GM23248 (cell line): Measurements from ENCODE around the gene CXCL6. TPM values are rescaled to one million over a fixed set of nuclear protein-coding genes. Genes with fewer than 3 reads are reported as not detected.
A peak's percentile ranks its signal among the peaks of the same experiment; 100 is the strongest.

Experiments used
- DNase-seq: peaks from one replicate; pipeline ENCODE4 v3.0.0-alpha.2; 2015
- H2AFZ ChIP-seq: fragments of 200-600 bp; sonication (generic); 2 replicates; pipeline ENCODE4 v1.6.1; 2016; ENCODE audit warnings: antibody characterized with exemption
- H3F3A ChIP-seq: fragments of 200-600 bp; sonication (generic); 2 replicates; pipeline ENCODE4 v1.6.1; 2016; ENCODE audit warnings: mild to moderate bottlenecking, antibody characterized with exemption, mixed run types; ENCODE audit not compliant: insufficient read depth
- H3K27ac ChIP-seq: fragments of 200-600 bp; sonication (generic); 2 replicates; pipeline ENCODE4 v1.5.1; 2016; ENCODE audit warnings: mild to moderate bottlenecking
- H3K27me3 ChIP-seq: fragments of 200-600 bp; sonication (generic); replicated peaks from 2 replicates; pipeline ENCODE4 v1.6.1; 2016; ENCODE audit warnings: mild to moderate bottlenecking; ENCODE audit not compliant: insufficient read depth
- H3K36me3 ChIP-seq: fragments of 200-600 bp; sonication (generic); 2 replicates; pipeline ENCODE4 v1.6.1; 2016; ENCODE audit warnings: low read depth, mild to moderate bottlenecking
- H3K4me1 ChIP-seq: fragments of 200-600 bp; sonication (generic); 2 replicates; pipeline ENCODE4 v1.6.1; 2016; ENCODE audit warnings: mild to moderate bottlenecking; ENCODE audit not compliant: insufficient read depth
- H3K4me2 ChIP-seq: fragments of 200-600 bp; sonication (generic); one replicate; pipeline ENCODE4 v1.6.1; 2016; ENCODE audit warnings: mild to moderate bottlenecking; ENCODE audit not compliant: unreplicated experiment
- H3K4me3 ChIP-seq: fragments of 200-600 bp; sonication (generic); 2 replicates; pipeline ENCODE4 v1.5.1; 2016; ENCODE audit warnings: mild to moderate bottlenecking
- H3K79me2 ChIP-seq: fragments of 200-600 bp; sonication (generic); 2 replicates; pipeline ENCODE4 v1.6.1; 2016; ENCODE audit warnings: mild to moderate bottlenecking; ENCODE audit not compliant: insufficient read depth
- H3K9ac ChIP-seq: fragments of 200-600 bp; sonication (generic); 2 replicates; pipeline ENCODE4 v1.6.1; 2016; ENCODE audit warnings: mild to moderate bottlenecking
- H3K9me2 ChIP-seq: fragments of 200-600 bp; sonication (generic); 2 replicates; pipeline ENCODE4 v1.6.1; 2016; ENCODE audit warnings: mixed run types, mild to moderate bottlenecking, moderate library complexity; ENCODE audit not compliant: insufficient read depth
- H3K9me3 ChIP-seq: fragments of 200-600 bp; sonication (generic); one replicate; pipeline ENCODE4 v1.6.1; 2017; ENCODE audit warnings: low read depth
- H4K20me1 ChIP-seq: fragments of 200-600 bp; sonication (generic); 2 replicates; pipeline ENCODE4 v1.6.0; 2016; ENCODE audit not compliant: insufficient read depth
- EZH2 ChIP-seq: fragments of 200-600 bp; sonication (generic); IDR thresholded peaks from 2 replicates; pipeline ENCODE4 v1.6.1; 2018; ENCODE audit warnings: antibody characterized with exemption, mild to moderate bottlenecking; ENCODE audit not compliant: insufficient read depth, poor library complexity, severe bottlenecking
- EZH2phosphoT487 ChIP-seq: fragments of 200-600 bp; sonication (generic); IDR thresholded peaks from 2 replicates; pipeline ENCODE4 v1.6.1; 2018; ENCODE audit warnings: antibody characterized with exemption, moderate library complexity, mild to moderate bottlenecking, low read depth; ENCODE audit not compliant: insufficient read depth
- WGBS, 2 experiments: methylation state at CpG; one replicate each; pipeline ENCODE4 v1.1.6; 2015 to 2017; ENCODE audit warnings: low lambda C conversion rate in 2 of 2, low coverage in 1 of 2; ENCODE audit errors: missing lambda C conversion rate in 2 of 2; 5-methylcytosine and 5-hydroxymethylcytosine counted together
- in situ Hi-C: fragments of 300-500 bp; cut with MboI; formaldehyde crosslinking; loops from 2 replicates; pipeline ENCODE4 v1.15.0; 2020
- polyA plus RNA-seq: library from polyadenylated mRNA; unstranded; fragments of >200 nt; fragmentation: Nextera tagmentation; extraction: Ambion mirVana; gene quantifications from 2 replicates; pipeline ENCODE4 v1.2.1, GENCODE V29; 2016
- total RNA-seq: library from RNA; depleted of rRNA; stranded (reverse); fragments of >200 nt; shearing (Covaris generic); gene quantifications from 2 replicates; pipeline ENCODE4 v1.2.3, GENCODE V29; 2014; rRNA removed

Gene CXCL6
- total RNA-seq (8.1 and 13.5 TPM in 2 replicates), polyA plus RNA-seq (16.3 and 17.9 TPM in 2 replicates)

DNA sequence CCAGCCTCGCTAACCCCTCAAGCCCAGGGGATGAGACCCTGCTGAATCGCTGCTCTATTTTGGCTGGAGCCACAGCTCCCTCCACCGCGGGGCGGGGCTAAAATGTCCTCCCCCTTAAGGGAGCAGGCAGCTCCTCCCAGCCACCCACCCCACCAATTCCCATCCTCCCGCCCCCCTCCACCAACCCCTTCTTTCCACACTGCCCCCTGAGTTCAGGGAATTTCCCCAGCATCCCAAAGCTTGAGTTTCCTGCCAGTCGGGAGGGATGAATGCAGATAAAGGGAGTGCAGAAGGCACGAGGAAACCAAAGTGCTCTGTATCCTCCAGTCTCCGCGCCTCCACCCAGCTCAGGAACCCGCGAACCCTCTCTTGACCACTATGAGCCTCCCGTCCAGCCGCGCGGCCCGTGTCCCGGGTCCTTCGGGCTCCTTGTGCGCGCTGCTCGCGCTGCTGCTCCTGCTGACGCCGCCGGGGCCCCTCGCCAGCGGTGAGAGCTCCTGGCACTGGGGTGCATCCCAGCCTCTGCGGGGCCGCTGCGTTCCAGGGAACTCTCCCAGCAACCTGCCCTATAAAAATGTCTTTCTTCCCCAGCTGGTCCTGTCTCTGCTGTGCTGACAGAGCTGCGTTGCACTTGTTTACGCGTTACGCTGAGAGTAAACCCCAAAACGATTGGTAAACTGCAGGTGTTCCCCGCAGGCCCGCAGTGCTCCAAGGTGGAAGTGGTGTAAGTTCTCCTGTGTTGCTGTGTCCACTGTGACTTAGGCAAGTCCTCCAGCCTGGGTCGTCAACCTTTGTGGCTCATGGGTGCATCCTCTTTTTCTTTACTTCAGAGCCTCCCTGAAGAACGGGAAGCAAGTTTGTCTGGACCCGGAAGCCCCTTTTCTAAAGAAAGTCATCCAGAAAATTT lies at the start of gene CXCL6:
TSS of gene CXCL6 (plus strand) at position 306 of the 907 bp plus-strand sequence. CDS start at position 379, 73 bp downstream.
- Histone ChIP-seq H3K4me1 (peaks cover 36% of the 10 kb centered on the region), H3K36me3 (no peaks in the 10 kb centered on the region), H3F3A (peaks cover 29% of the 10 kb centered on the region), H3K9ac (peak within 1 kb of the TSS; percentile 40; the same call in 1 of the 2 replicates), H3K27ac (no peak within 1 kb of the TSS), H3K79me2 (no peaks in the 10 kb centered on the region), H3K4me2 (peak within 1 kb of the TSS; percentile 80), H3K9me3 (no peaks in the 10 kb centered on the region), H3K9me2 (no peaks in the 10 kb centered on the region), H3K27me3 (no peaks in the 10 kb centered on the region), H4K20me1 (no peaks in the 10 kb centered on the region), H3K4me3 (peak within 1 kb of the TSS; percentile 72), H2AFZ (peak within 1 kb of the TSS; percentile 78)
- in situ Hi-C loops = no loop called here
- peak; percentile 63 for DNase-seq
- TF ChIP-seq EZH2 (no peak), EZH2phosphoT487 (no peak)
- WGBS, 2 experiments = 9 to 10% methylated on average over 40 to 41 of the region's 41 CpGs

DNA sequence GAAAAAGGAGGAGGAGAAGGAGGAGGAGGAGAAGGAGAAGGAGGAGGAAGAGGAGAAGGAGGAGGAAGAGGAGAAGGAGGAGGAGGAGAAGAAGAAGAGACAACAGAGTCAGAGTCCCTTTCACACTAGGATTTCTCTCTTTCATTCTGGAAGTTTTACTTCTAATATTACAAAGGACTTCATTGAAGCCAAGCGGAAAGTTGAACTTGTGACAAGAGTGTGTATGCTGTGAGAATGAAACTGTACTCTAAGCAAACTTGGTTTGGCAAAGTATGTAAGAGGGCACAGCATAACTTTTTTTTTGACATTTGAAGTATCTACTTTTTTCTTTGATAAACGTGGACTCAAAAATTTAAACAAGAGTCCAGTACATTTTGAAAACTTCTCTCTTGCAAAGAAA lies 48.1 kb upstream of the CXCL6 start:
- H3K27me3 ChIP-seq = no peaks in the 10 kb centered on the region
- WGBS, 2 experiments = 48 to 49% methylated on average over 2 of the region's 2 CpGs
- H3K4me2 ChIP-seq = no peak overlapping the region
- no peaks in the 10 kb centered on the region for H3K9me3 ChIP-seq
- H3K4me3 ChIP-seq = no peak overlapping the region
- H3K4me1 ChIP-seq = no peaks in the 10 kb centered on the region
- no peaks in the 10 kb centered on the region for H3F3A ChIP-seq
- no peak overlapping the region for H3K9ac ChIP-seq
- no peaks in the 10 kb centered on the region for H3K79me2 ChIP-seq
- no peak overlapping the region for H3K27ac ChIP-seq
- H4K20me1 ChIP-seq = no peaks in the 10 kb centered on the region
- no peak for DNase-seq
- H3K9me2 ChIP-seq = no peaks in the 10 kb centered on the region
- in situ Hi-C loops = no loop called here
- H3K36me3 ChIP-seq = no peaks in the 10 kb centered on the region
- no peak overlapping the region for H2AFZ ChIP-seq
- no peak for TF ChIP-seq EZH2

DNA sequence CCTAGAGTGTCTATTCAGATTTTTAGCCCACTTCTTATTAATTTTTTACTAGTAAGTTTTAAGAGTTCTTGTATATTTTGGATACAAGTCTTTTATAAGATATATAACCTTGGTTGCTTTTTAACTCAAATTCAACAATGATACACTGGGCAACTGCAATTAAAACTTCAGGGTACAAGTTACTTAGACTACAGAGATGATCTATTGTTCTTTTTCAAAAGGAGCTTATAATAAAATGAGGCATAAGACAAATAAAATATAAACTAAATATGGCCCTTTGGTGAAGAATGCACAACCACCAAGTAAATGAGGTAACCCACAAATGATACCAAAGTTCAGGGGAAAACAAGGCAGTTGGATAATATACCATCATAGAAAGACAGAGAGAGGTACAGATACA lies 37.6 kb upstream of the CXCL6 start:
- H3K4me1 ChIP-seq = no peaks in the 10 kb centered on the region
- TF ChIP-seq EZH2phosphoT487 (no peak), EZH2 (no peak)
- in situ Hi-C loops = no loop called here

DNA sequence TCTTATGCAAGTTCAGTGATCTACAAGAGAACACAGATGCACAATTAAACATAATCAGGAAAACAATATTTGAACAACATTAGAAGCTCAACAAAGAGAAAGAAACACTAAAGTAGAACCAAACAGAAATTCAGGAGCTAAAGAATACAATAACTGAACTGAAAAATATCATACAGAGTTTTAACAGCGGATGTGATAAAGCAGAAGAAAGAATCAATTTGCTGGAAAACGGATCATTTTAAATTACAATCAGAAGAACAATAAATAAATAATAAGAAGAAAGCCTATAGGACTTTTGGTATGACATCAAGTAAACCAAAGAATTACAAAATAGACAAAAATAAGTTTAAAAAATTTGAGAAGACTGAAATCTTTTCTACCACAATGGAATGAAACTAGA lies 36.3 kb upstream of the CXCL6 start:
- H4K20me1 ChIP-seq = no peaks in the 10 kb centered on the region
- no peaks in the 10 kb centered on the region for H3K36me3 ChIP-seq
- TF ChIP-seq EZH2phosphoT487 (no peak), EZH2 (no peak)
- WGBS, 2 experiments = 89 to 98% methylated on average over 2 of the region's 2 CpGs
- H3K9me2 ChIP-seq = no peaks in the 10 kb centered on the region
- H3F3A ChIP-seq = no peaks in the 10 kb centered on the region
- H3K4me2 ChIP-seq = no peak overlapping the region
- H3K4me1 ChIP-seq = no peaks in the 10 kb centered on the region
- DNase-seq = no peak
- no peaks in the 10 kb centered on the region for H3K79me2 ChIP-seq
- no peak overlapping the region for H3K9ac ChIP-seq
- H3K27me3 ChIP-seq = no peaks in the 10 kb centered on the region
- no peak overlapping the region for H3K27ac ChIP-seq
- in situ Hi-C loops = no loop called here
- no peak overlapping the region for H2AFZ ChIP-seq
- H3K4me3 ChIP-seq = no peak overlapping the region
- H3K9me3 ChIP-seq = no peaks in the 10 kb centered on the region

More for the DNA sequence above, 37.6 kb upstream of the CXCL6 start:
- no peaks in the 10 kb centered on the region for H3K36me3 ChIP-seq
- no peak overlapping the region for H3K4me3 ChIP-seq
- no peak overlapping the region for H3K27ac ChIP-seq
- no peaks in the 10 kb centered on the region for H3F3A ChIP-seq
- H3K4me2 ChIP-seq = no peak overlapping the region
- H4K20me1 ChIP-seq = no peaks in the 10 kb centered on the region
- H2AFZ ChIP-seq = no peak overlapping the region
- no peaks in the 10 kb centered on the region for H3K79me2 ChIP-seq
- no peak overlapping the region for H3K9ac ChIP-seq
- no peaks in the 10 kb centered on the region for H3K27me3 ChIP-seq
- H3K9me2 ChIP-seq = no peaks in the 10 kb centered on the region
- DNase-seq = no peak
- no peaks in the 10 kb centered on the region for H3K9me3 ChIP-seq
